ENCODE results near the gene PIAS4. TPM values are rescaled to one million over a fixed set of nuclear protein-coding genes. Genes with fewer than 3 reads are reported as not detected.
"Not testable (repeated sequence)": the region's sequence is repeated elsewhere in the genome, so short reads cannot be mapped to it uniquely, and the experiment has no call there.

The PIAS4 gene
- total RNA-seq, 2 donors from 2014 or later: 20.8 to 22.7 TPM

- not testable (repeated sequence) for H3K27ac Mint-ChIP-seq; H3K4me3 Mint-ChIP-seq; ATAC-seq; H3K27me3 Mint-ChIP-seq; H3K36me3 Mint-ChIP-seq (ENCODE audit: low read depth); DNase-seq; H3K9me3 ChIP-seq (ENCODE audit: control insufficient read depth, low read length, poor library complexity, severe bottlenecking); H3K4me1 Mint-ChIP-seq
Measured at GRCh38 chr19:3998667-3999412, 8.7 kb upstream of the PIAS4 start.

GRCh38 chr19:4000798-4001197 is 6.7 kb upstream of the PIAS4 start:
- not testable (repeated sequence) for ATAC-seq; H3K27me3 Mint-ChIP-seq; H3K4me3 Mint-ChIP-seq; H3K27ac Mint-ChIP-seq; H3K9me3 ChIP-seq (ENCODE audit: control insufficient read depth, low read length, poor library complexity, severe bottlenecking); DNase-seq; H3K36me3 Mint-ChIP-seq (ENCODE audit: low read depth); H3K4me1 Mint-ChIP-seq

- not testable (repeated sequence) for ATAC-seq
Measured at GRCh38 chr19:4005436-4005835, 2.1 kb upstream of the PIAS4 start.

GRCh38 chr19:4007836-4008539 is 452 bp downstream of the PIAS4 start:
- ATAC-seq: no peak
- H3K4me1 Mint-ChIP-seq: peaks cover 16% of the 10 kb centered on the region

More at GRCh38 chr19:4005436-4005835, 2.1 kb upstream of the PIAS4 start:
- not testable (repeated sequence) for H3K4me1 Mint-ChIP-seq; H3K9me3 ChIP-seq (ENCODE audit: control insufficient read depth, low read length, poor library complexity, severe bottlenecking); H3K4me3 Mint-ChIP-seq; H3K36me3 Mint-ChIP-seq (ENCODE audit: low read depth); DNase-seq; H3K27me3 Mint-ChIP-seq; H3K27ac Mint-ChIP-seq

GRCh38 chr19:4009990-4010807 is 2.7 kb downstream of the PIAS4 start:
- H3K27ac Mint-ChIP-seq: peak overlapping the region; percentile 24
- H3K9me3 ChIP-seq (ENCODE audit: control insufficient read depth, low read length, poor library complexity, severe bottlenecking): no peaks in the 10 kb centered on the region
- no peak for DNase-seq
- no peaks in the 10 kb centered on the region for H3K36me3 Mint-ChIP-seq (ENCODE audit: low read depth)
- H3K4me3 Mint-ChIP-seq: no peak overlapping the region
- H3K27me3 Mint-ChIP-seq: no peaks in the 10 kb centered on the region
- peaks cover 19% of the 10 kb centered on the region for H3K4me1 Mint-ChIP-seq
- ATAC-seq: no peak

More at GRCh38 chr19:4007836-4008539, 452 bp downstream of the PIAS4 start:
- peak overlapping the region; percentile 29 for H3K27ac Mint-ChIP-seq
- peak overlapping the region; percentile 90 for H3K4me3 Mint-ChIP-seq
- no peaks in the 10 kb centered on the region for H3K27me3 Mint-ChIP-seq
- H3K36me3 Mint-ChIP-seq (ENCODE audit: low read depth): no peaks in the 10 kb centered on the region
- no peaks in the 10 kb centered on the region for H3K9me3 ChIP-seq (ENCODE audit: control insufficient read depth, low read length, poor library complexity, severe bottlenecking)
- no peak for DNase-seq

- no peaks in the 10 kb centered on the region for H3K9me3 ChIP-seq (ENCODE audit: control insufficient read depth, low read length, poor library complexity, severe bottlenecking)
- H3K36me3 Mint-ChIP-seq (ENCODE audit: low read depth): no peaks in the 10 kb centered on the region
- peak overlapping the region; percentile 24 for H3K27ac Mint-ChIP-seq
- H3K27me3 Mint-ChIP-seq: no peaks in the 10 kb centered on the region
- ATAC-seq (no peak), DNase-seq (no peak)
- H3K4me3 Mint-ChIP-seq: no peak overlapping the region
- peaks cover 19% of the 10 kb centered on the region for H3K4me1 Mint-ChIP-seq
Measured at GRCh38 chr19:4010808-4011110, 3.2 kb downstream of the PIAS4 start.

GRCh38 chr19:4011430-4011829 is 3.9 kb downstream of the PIAS4 start:
- H3K4me1 Mint-ChIP-seq: peaks cover 20% of the 10 kb centered on the region
- not testable (repeated sequence) for DNase-seq; H3K27me3 Mint-ChIP-seq; H3K27ac Mint-ChIP-seq; H3K36me3 Mint-ChIP-seq (ENCODE audit: low read depth); H3K9me3 ChIP-seq (ENCODE audit: control insufficient read depth, low read length, poor library complexity, severe bottlenecking); ATAC-seq; H3K4me3 Mint-ChIP-seq

GRCh38 chr19:4012092-4012974 is 4.8 kb downstream of the PIAS4 start:
- no peaks in the 10 kb centered on the region for H3K36me3 Mint-ChIP-seq (ENCODE audit: low read depth)
- H3K9me3 ChIP-seq (ENCODE audit: control insufficient read depth, low read length, poor library complexity, severe bottlenecking): no peaks in the 10 kb centered on the region
- H3K4me3 Mint-ChIP-seq: no peak overlapping the region
- H3K27me3 Mint-ChIP-seq: no peaks in the 10 kb centered on the region
- DNase-seq (no peak), ATAC-seq (no peak)
- H3K4me1 Mint-ChIP-seq: peaks cover 23% of the 10 kb centered on the region
- no peak overlapping the region for H3K27ac Mint-ChIP-seq

- no peaks in the 10 kb centered on the region for H3K9me3 ChIP-seq (ENCODE audit: control insufficient read depth, low read length, poor library complexity, severe bottlenecking)
- no peak for ATAC-seq
- Mint-ChIP-seq H3K27me3 (no peaks in the 10 kb centered on the region), H3K4me3 (no peak overlapping the region), H3K27ac (no peak overlapping the region), H3K4me1 (peaks cover 24% of the 10 kb centered on the region), H3K36me3 (ENCODE audit: low read depth) (no peaks in the 10 kb centered on the region)
- no peak for DNase-seq
Measured at GRCh38 chr19:4012975-4013634, 5.6 kb downstream of the PIAS4 start.

GRCh38 chr19:4013886-4014540 is 6.5 kb downstream of the PIAS4 start:
- H3K9me3 ChIP-seq (ENCODE audit: control insufficient read depth, low read length, poor library complexity, severe bottlenecking): no peaks in the 10 kb centered on the region
- DNase-seq (no peak), ATAC-seq (no peak)
- Mint-ChIP-seq H3K27ac (no peak overlapping the region), H3K27me3 (no peaks in the 10 kb centered on the region), H3K4me3 (no peak overlapping the region), H3K4me1 (peaks cover 23% of the 10 kb centered on the region), H3K36me3 (ENCODE audit: low read depth) (no peaks in the 10 kb centered on the region)

GRCh38 chr19:4014541-4015491 is 7.3 kb downstream of the PIAS4 start:
- DNase-seq (peak in 1 of 3 donors; percentile 29), ATAC-seq (peak; percentile 61)
- no peaks in the 10 kb centered on the region for H3K36me3 Mint-ChIP-seq (ENCODE audit: low read depth)
- no peak overlapping the region for H3K27ac Mint-ChIP-seq
- no peaks in the 10 kb centered on the region for H3K9me3 ChIP-seq (ENCODE audit: control insufficient read depth, low read length, poor library complexity, severe bottlenecking)
- H3K4me3 Mint-ChIP-seq: no peak overlapping the region
- H3K4me1 Mint-ChIP-seq: peaks cover 22% of the 10 kb centered on the region
- H3K27me3 Mint-ChIP-seq: no peaks in the 10 kb centered on the region

All from T-helper 17 cell (primary cell).